ACC112 (cell line): Measurements from ENCODE around the gene NT5C3B.
A peak's percentile ranks its signal among the peaks of the same experiment; 100 is the strongest.

Source experiments
- H2AFZ ChIP-seq: fragments of 200-600 bp; sonication (generic); one replicate; pipeline ENCODE4 v1.6.0; 2017; ENCODE audit warnings: antibody characterized with exemption, low read length; ENCODE audit not compliant: unreplicated experiment
- H3K27ac ChIP-seq: fragments of 200-600 bp; sonication (generic); 2 replicates; pipeline ENCODE4 v1.5.1; 2014; ENCODE audit warnings: low read depth, mild to moderate bottlenecking, antibody characterized with exemption, low read length, moderate library complexity
- H3K27me3 ChIP-seq: fragments of 200-600 bp; sonication (generic); 2 replicates; pipeline ENCODE4 v1.6.1; 2014; ENCODE audit warnings: mild to moderate bottlenecking, antibody characterized with exemption, low read length, moderate library complexity, mixed read lengths; ENCODE audit not compliant: insufficient read depth
- H3K36me3 ChIP-seq: fragments of 200-600 bp; sonication (generic); 2 replicates; pipeline ENCODE4 v1.6.1; 2016; ENCODE audit warnings: mild to moderate bottlenecking, antibody characterized with exemption, low read length, moderate library complexity, mixed read lengths; ENCODE audit not compliant: insufficient read depth
- H3K4me1 ChIP-seq: fragments of 200-600 bp; sonication (generic); one replicate; pipeline ENCODE4 v1.6.1; 2016; ENCODE audit warnings: low read length, mixed read lengths; ENCODE audit not compliant: insufficient read depth, unreplicated experiment, control insufficient read depth
- H3K4me3 ChIP-seq: fragments of 200-600 bp; sonication (generic); 2 replicates; pipeline ENCODE4 v1.5.1; 2014; ENCODE audit warnings: mild to moderate bottlenecking, low read depth, low read length
- H3K79me2 ChIP-seq: fragments of 200-600 bp; sonication (generic); one replicate; pipeline ENCODE4 v1.6.0; 2016; ENCODE audit warnings: low read length; ENCODE audit not compliant: control insufficient read depth, unreplicated experiment, insufficient read depth

The NT5C3B gene

DNA sequence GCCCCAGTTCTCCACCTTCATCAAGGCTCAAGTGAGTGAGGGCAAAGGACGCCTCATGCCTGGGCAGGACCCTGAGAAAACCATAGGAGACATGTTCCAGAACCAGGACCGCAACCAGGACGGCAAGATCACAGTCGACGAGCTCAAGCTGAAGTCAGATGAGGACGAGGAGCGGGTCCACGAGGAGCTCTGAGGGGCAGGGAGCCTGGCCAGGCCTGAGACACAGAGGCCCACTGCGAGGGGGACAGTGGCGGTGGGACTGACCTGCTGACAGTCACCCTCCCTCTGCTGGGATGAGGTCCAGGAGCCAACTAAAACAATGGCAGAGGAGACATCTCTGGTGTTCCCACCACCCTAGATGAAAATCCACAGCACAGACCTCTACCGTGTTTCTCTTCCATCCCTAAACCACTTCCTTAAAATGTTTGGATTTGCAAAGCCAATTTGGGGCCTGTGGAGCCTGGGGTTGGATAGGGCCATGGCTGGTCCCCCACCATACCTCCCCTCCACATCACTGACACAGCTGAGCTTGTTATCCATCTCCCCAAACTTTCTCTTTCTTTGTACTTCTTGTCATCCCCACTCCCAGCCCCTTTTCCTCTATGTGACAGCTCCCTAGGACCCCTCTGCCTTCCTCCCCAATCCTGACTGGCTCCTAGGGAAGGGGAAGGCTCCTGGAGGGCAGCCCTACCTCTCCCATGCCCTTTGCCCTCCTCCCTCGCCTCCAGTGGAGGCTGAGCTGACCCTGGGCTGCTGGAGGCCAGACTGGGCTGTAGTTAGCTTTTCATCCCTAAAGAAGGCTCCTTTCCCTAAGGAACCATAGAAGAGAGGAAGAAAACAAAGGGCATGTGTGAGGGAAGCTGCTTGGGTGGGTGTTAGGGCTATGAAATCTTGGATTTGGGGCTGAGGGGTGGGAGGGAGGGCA is 13.6 kb downstream of the NT5C3B start:
- Histone ChIP-seq H3K4me1 (no peaks in the 10 kb centered on the region), H2AFZ (no peak overlapping the region), H3K27ac (no peak overlapping the region), H3K79me2 (peaks cover 4% of the 10 kb centered on the region), H3K27me3 (no peaks in the 10 kb centered on the region), H3K36me3 (peaks cover 3% of the 10 kb centered on the region; the same call in 1 of the 2 replicates), H3K4me3 (no peak overlapping the region)

DNA sequence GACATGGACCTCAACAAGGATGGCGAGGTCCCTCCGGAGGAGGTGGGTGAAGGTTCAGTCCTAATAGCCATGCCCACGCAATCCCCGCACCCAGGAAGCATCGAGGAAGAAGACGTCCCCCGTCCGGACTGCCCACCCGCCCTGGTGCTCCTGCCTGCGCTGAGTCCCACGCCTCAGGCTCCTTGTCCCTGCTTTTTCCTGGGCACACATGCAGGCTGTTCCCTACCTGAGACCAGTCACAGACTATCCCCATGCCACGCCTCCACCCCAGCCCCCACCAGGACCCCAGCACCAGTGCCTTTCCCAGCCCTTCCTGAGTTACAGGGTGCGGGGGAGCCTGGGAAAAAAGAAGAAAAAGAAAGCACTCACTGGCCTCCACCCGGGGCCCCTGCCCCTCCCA is 14.3 kb downstream of the NT5C3B start:
- no peak overlapping the region for H3K27ac ChIP-seq
- H3K27me3 ChIP-seq: no peaks in the 10 kb centered on the region
- H2AFZ ChIP-seq: no peak overlapping the region
- peaks cover 3% of the 10 kb centered on the region; the same call in 1 of the 2 replicates for H3K36me3 ChIP-seq
- H3K79me2 ChIP-seq: peaks cover 11% of the 10 kb centered on the region
- no peak overlapping the region for H3K4me3 ChIP-seq
- no peaks in the 10 kb centered on the region for H3K4me1 ChIP-seq

DNA sequence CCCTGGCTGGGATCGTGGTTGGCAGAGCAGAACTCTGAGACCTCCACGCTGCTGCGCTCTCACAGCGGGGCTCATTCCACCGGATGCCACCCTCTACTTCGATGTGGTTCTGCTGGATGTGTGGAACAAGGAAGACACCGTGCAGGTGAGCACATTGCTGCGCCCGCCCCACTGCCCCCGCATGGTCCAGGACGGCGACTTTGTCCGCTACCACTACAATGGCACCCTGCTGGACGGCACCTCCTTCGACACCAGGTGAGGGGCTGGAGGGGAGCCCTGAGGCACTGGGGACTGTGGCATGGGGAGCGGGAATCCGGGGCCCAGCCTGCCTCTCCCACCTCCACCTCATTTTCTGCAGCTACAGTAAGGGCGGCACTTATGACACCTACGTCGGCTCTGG is 18.0 kb downstream of the NT5C3B start:
- Histone ChIP-seq H3K27me3 (no peaks in the 10 kb centered on the region), H3K4me3 (no peak overlapping the region), H3K36me3 (peaks cover 3% of the 10 kb centered on the region; the same call in 1 of the 2 replicates), H3K79me2 (peaks cover 42% of the 10 kb centered on the region), H3K27ac (no peak overlapping the region), H3K4me1 (peaks cover 9% of the 10 kb centered on the region), H2AFZ (no peak overlapping the region)

DNA sequence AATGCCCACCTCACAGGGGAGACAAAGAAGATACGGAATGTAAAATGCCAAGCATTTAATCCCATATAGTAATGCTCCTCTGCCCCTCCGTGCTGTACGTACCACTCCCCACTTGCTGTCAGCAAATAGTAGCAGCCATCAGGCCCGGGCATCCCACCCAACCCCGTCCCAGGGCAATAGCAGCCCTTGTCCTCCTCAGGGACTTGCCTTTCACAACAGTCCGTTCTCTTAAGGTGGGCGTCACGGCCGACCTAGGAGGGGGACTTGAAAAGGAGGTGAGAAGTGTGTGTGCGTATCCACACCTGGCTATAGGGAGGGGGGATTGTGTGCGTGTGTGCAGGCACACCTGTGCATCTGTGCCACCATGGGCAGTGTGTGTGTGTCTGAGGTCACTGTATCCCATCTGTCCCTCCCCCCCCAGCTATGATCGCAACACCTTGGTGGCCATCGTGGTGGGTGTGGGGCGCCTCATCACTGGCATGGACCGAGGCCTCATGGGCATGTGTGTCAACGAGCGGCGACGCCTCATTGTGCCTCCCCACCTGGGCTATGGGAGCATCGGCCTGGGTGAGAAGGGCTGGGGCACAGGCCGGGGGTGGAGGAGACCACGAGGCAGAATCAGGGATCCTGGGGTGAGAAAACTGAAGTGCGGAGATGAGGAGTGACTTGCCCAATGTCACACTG is 19.3 kb downstream of the NT5C3B start:
- H3K27me3 ChIP-seq: no peaks in the 10 kb centered on the region
- H2AFZ ChIP-seq: no peak overlapping the region
- H3K27ac ChIP-seq: no peak overlapping the region
- H3K4me1 ChIP-seq: peaks cover 9% of the 10 kb centered on the region
- H3K4me3 ChIP-seq: no peak overlapping the region
- H3K79me2 ChIP-seq: peaks cover 47% of the 10 kb centered on the region
- peaks cover 3% of the 10 kb centered on the region; the same call in 1 of the 2 replicates for H3K36me3 ChIP-seq

DNA sequence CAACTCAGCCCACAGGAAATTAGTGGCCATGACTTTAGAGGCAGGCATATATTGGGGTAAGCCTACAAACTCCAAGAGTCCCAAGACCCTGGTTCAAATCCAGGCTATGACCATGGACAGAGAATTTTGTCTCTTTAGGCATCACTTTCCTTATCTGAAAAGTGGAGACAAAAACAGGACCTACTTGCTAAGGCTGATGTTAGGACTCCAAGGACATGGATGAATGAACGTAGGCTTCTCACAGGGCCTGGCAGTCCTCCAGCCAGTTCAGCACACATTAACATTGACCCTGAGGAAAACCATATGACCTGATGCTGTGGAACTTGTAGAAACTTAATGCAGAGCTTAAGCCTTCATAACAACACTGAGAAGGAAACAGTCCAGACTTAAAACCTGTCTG is 21.8 kb downstream of the NT5C3B start:
- Histone ChIP-seq H3K27ac (peak overlapping the region; percentile 65), H3K4me3 (peak overlapping the region; percentile 79), H3K79me2 (peaks cover 63% of the 10 kb centered on the region), H3K27me3 (no peaks in the 10 kb centered on the region), H2AFZ (no peak overlapping the region), H3K4me1 (peaks cover 23% of the 10 kb centered on the region), H3K36me3 (peaks cover 3% of the 10 kb centered on the region; the same call in 1 of the 2 replicates)

DNA sequence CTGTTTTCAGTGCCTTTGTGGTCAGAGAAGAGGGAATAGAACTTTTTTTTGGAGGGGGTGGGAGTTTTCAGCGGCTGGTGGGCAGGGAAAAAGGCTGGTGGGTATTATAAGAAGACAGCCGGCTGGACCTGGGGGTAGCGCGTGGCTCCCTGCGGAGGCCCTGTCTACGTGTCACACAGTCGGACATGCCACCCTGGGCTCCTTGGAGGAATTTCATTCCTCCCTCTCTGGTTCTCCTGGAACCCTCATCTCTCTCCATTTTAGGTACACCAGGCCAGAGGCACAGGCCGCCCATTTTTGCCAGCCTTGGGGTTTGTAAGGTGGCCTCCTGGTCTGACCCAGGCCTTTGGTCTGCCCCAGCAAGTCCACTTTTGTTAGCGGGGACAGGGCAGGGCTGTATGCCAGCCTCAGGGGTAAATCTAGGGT is 22.3 kb downstream of the NT5C3B start:
- Histone ChIP-seq H3K4me1 (peaks cover 23% of the 10 kb centered on the region), H3K27ac (peak overlapping the region; percentile 65), H3K36me3 (peaks cover 3% of the 10 kb centered on the region; the same call in 1 of the 2 replicates), H3K27me3 (no peaks in the 10 kb centered on the region), H3K4me3 (peak overlapping the region; percentile 79), H3K79me2 (peaks cover 64% of the 10 kb centered on the region), H2AFZ (no peak overlapping the region)

DNA sequence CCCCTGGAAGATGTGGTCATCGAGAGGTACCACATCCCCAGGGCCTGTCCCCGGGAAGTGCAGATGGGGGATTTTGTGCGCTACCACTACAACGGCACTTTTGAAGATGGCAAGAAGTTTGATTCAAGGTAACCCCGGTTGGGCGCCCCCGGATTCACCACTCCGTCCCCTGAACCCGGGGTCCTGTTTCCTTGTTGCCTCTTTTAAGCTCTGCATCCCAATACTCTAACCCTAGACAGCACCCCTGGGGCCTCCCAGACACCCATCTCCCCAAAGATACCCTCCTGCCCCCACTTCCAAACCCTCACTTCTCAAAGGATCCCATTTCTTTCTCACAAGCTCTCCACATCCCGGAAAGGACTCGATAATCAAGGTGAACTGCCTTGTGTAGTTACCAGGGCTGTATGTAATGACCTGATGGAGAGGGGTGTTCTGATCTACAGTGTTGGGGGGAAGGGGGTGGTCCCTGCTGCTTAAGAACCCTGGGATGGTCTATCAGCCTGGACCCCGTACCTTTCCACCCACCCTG is 22.8 kb downstream of the NT5C3B start:
- peak overlapping the region; percentile 52 for H2AFZ ChIP-seq

DNA sequence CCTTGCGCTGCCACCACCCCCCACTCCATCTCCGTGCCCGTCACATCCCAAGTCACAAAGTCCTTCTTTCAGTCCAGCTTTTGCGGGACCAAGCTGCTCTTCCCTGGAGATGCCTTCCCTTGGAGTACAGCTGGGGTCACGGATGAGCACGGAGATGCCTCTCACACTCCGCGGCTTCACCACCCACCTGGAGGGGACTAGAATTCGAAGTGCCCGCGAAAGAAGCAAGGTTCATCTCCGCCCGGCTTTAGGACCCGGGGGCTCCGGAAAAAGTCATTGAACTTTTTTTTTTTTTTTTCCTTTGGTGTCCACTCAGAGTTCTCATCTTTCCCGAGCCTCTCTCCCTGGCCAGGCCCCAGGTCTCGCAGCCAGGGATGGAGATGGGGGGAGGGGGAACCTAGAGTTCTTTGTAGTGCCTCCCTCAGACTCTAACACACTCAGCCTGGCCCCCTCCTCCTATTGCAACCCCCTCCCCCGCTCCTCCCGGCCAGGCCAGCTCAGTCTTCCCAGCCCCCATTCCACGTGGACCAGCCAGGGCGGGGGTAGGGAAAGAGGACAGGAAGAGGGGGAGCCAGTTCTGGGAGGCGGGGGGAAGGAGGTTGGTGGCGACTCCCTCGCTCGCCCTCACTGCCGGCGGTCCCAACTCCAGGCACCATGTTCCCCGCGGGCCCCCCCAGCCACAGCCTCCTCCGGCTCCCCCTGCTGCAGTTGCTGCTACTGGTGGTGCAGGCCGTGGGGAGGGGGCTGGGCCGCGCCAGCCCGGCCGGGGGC is 23.5 kb downstream of the NT5C3B start, which contains the start of gene FKBP10:
Gene FKBP10 (plus strand): TSS at position 624 of the 771 bp plus-strand sequence. CDS start 31 bp downstream, at position 655.
- Histone ChIP-seq H3K27ac (peak within 1 kb of the TSS; percentile 65), H3K4me1 (peaks cover 23% of the 10 kb centered on the region), H3K79me2 (peaks cover 60% of the 10 kb centered on the region), H3K4me3 (peak within 1 kb of the TSS; percentile 79), H3K36me3 (no peaks in the 10 kb centered on the region), H2AFZ (peak within 1 kb of the TSS; percentile 52), H3K27me3 (no peaks in the 10 kb centered on the region)

More for the DNA sequence above, 22.8 kb downstream of the NT5C3B start:
- H3K27me3 ChIP-seq: no peaks in the 10 kb centered on the region
- H3K79me2 ChIP-seq: peaks cover 64% of the 10 kb centered on the region
- H3K36me3 ChIP-seq: 0 out of 2 replicates have a peak, but pooled peaks cover 3% of the 10 kb centered on the region
- peaks cover 23% of the 10 kb centered on the region for H3K4me1 ChIP-seq
- peak overlapping the region; percentile 65 for H3K27ac ChIP-seq
- H3K4me3 ChIP-seq: peak overlapping the region; percentile 79

- peak within 1 kb of the TSS; percentile 65 for H3K27ac ChIP-seq
- H3K36me3 ChIP-seq: no peaks in the 10 kb centered on the region
- H3K4me1 ChIP-seq: peaks cover 23% of the 10 kb centered on the region
- H2AFZ ChIP-seq: peak within 1 kb of the TSS; percentile 52
- peaks cover 53% of the 10 kb centered on the region for H3K79me2 ChIP-seq
- H3K4me3 ChIP-seq: peak within 1 kb of the TSS; percentile 79
- no peaks in the 10 kb centered on the region for H3K27me3 ChIP-seq
Measured at GRCh38 chr17:41811549-41812380, 24.3 kb downstream of the NT5C3B start, which contains the start of gene P3H4. Gene P3H4, minus strand, starts transcription at chr17:41811949. Its CDS starts 34 bp downstream, at chr17:41811915.
